IMR-90 (cell line): Measurements from ENCODE around the gene CPD. TPM values are rescaled to one million over a fixed set of nuclear protein-coding genes. Genes with fewer than 3 reads are reported as not detected.

Experiments
- ATAC-seq: fragments of 200-7000 bp; cut with Tn5 transposase; 2 replicates; pipeline ENCODE4 v1.9.1; 2020; ENCODE audit warnings: low read depth, mild to moderate bottlenecking, moderate library complexity
- BruUV-seq: library from RNA; stranded (reverse); fragments of 400-500 nt; replicated peaks from 2 replicates; lab custom pipeline; 2021; lab: Mats Ljungman, UMichigan
- CTCF ChIA-PET: fragments of 300-600 bp; formaldehyde crosslinking; extraction: SDS; loops from one replicate; lab custom pipeline; 2021; ENCODE audit warnings: antibody characterized with exemption; lab: Yijun Ruan, JAX
- POLR2A ChIA-PET: fragments of 300-600 bp; sonication (Branson Sonifier 250); formaldehyde crosslinking; loops from one replicate; lab custom pipeline; 2022; ENCODE audit warnings: antibody characterized with exemption; ENCODE audit not compliant: unreplicated experiment; lab: Charles Lee
- DNase-seq: peaks from one replicate; pipeline ENCODE4 v3.0.0; 2013
- H2AFZ ChIP-seq: replicated peaks from 2 replicates; pipeline ENCODE3; 2013; ENCODE audit warnings: low read length, mild to moderate bottlenecking; ENCODE audit not compliant: poor library complexity
- H2AK5ac ChIP-seq: 2 replicates; pipeline ENCODE4 v1.6.1; 2013; ENCODE audit warnings: low read depth, low read length, inconsistent platforms
- H2AK9ac ChIP-seq: replicated peaks from 2 replicates; pipeline ENCODE3; 2013; ENCODE audit warnings: mild to moderate bottlenecking, low read depth, low read length, moderate library complexity; ENCODE audit not compliant: poor library complexity
- H2BK120ac ChIP-seq: 2 replicates; pipeline ENCODE4 v1.6.1; 2013; ENCODE audit warnings: low read depth, low read length, inconsistent platforms
- H2BK15ac ChIP-seq: 3 replicates; pipeline ENCODE4 v1.6.1; 2013; ENCODE audit warnings: low read depth, low read length, inconsistent platforms
- H2BK20ac ChIP-seq: 2 replicates; pipeline ENCODE4 v1.6.1; 2013; ENCODE audit warnings: low read depth, mild to moderate bottlenecking, inconsistent platforms, low read length, moderate library complexity
- H2BK5ac ChIP-seq: 2 replicates; pipeline ENCODE4 v1.6.1; 2013; ENCODE audit warnings: mild to moderate bottlenecking, low read depth, low read length, inconsistent platforms; ENCODE audit not compliant: poor library complexity, severe bottlenecking
- H3K14ac ChIP-seq: replicated peaks from 2 replicates; pipeline ENCODE4 v1.6.1; 2013; ENCODE audit warnings: low read depth, low read length, inconsistent platforms
- H3K18ac ChIP-seq: 2 replicates; pipeline ENCODE4 v1.6.1; 2013; ENCODE audit warnings: low read depth, low read length, control low read depth
- H3K23ac ChIP-seq: 2 replicates; pipeline ENCODE4 v1.6.1; 2013; ENCODE audit warnings: low read depth, low read length, inconsistent platforms
- H3K27ac ChIP-seq: 2 replicates; pipeline ENCODE4 v1.5.1; 2013; ENCODE audit warnings: mild to moderate bottlenecking, control low read depth, low read length; ENCODE audit not compliant: insufficient read depth
- H3K27me3 ChIP-seq: 2 replicates; pipeline ENCODE4 v1.6.1; 2013; ENCODE audit warnings: low read length; ENCODE audit not compliant: control insufficient read depth, insufficient read depth
- H3K36me3 ChIP-seq: 2 replicates; pipeline ENCODE4 v1.6.1; 2013; ENCODE audit warnings: low read length, mixed read lengths; ENCODE audit not compliant: control insufficient read depth, insufficient read depth
- H3K4ac ChIP-seq: 2 replicates; pipeline ENCODE4 v1.6.1; 2013; ENCODE audit warnings: low read depth, low read length, inconsistent platforms
- H3K4me1 ChIP-seq: 2 replicates; pipeline ENCODE4 v1.6.1; 2013; ENCODE audit warnings: low read length, mixed read lengths; ENCODE audit not compliant: control insufficient read depth, insufficient read depth
- H3K4me2 ChIP-seq: 2 replicates; pipeline ENCODE4 v1.6.1; 2013; ENCODE audit warnings: low read depth, mild to moderate bottlenecking, control low read depth, low read length, moderate library complexity
- H3K4me3 ChIP-seq: 2 replicates; pipeline ENCODE4 v1.5.1; 2013; ENCODE audit warnings: low read depth, mild to moderate bottlenecking, control low read depth, low read length, moderate library complexity; ENCODE audit not compliant: insufficient read depth
- H3K56ac ChIP-seq: 2 replicates; pipeline ENCODE4 v1.6.1; 2013; ENCODE audit warnings: low read length, inconsistent platforms; ENCODE audit not compliant: insufficient read depth; ENCODE audit errors: extremely low read depth
- H3K79me1 ChIP-seq, 2 experiments: 2 replicates each; pipeline ENCODE4 v1.6.1; 2013; ENCODE audit warnings: low read length in 2 of 2, inconsistent platforms in 1 of 2, low read depth in 1 of 2
- H3K9ac ChIP-seq: 2 replicates; pipeline ENCODE4 v1.6.1; 2013; ENCODE audit warnings: low read depth, low read length, control low read depth
- H3K9me1 ChIP-seq: 2 replicates; pipeline ENCODE4 v1.6.1; 2013; ENCODE audit warnings: low read length, inconsistent platforms; ENCODE audit not compliant: insufficient read depth
- H3K9me3 ChIP-seq: 2 replicates; pipeline ENCODE4 v1.6.1; 2013; ENCODE audit warnings: low read length; ENCODE audit not compliant: control insufficient read depth, insufficient read depth
- H4K20me1 ChIP-seq: 2 replicates; pipeline ENCODE4 v1.6.1; 2013; ENCODE audit warnings: low read length, inconsistent platforms; ENCODE audit not compliant: insufficient read depth
- H4K5ac ChIP-seq: 2 replicates; pipeline ENCODE4 v1.6.1; 2013; ENCODE audit warnings: mild to moderate bottlenecking, low read depth, low read length, control low read depth
- H4K8ac ChIP-seq, 2 experiments: 2 replicates each; pipeline ENCODE4 v1.6.1; 2013; ENCODE audit warnings: low read depth in 2 of 2, low read length in 2 of 2, control low read depth in 1 of 2, inconsistent platforms in 1 of 2
- H4K91ac ChIP-seq: 2 replicates; pipeline ENCODE4 v1.6.1; 2013; ENCODE audit warnings: low read depth, low read length, inconsistent platforms; ENCODE audit not compliant: insufficient read depth
- CHD1 ChIP-seq: IDR thresholded peaks from 2 replicates; pipeline ENCODE4 v1.6.1; 2012; ENCODE audit warnings: low read depth, low read length, improper control_type of control experiment
- RFX5 ChIP-seq: IDR thresholded peaks from 2 replicates; pipeline ENCODE4 v1.8.0; 2012; ENCODE audit warnings: low read depth, mild to moderate bottlenecking, low read length, moderate library complexity
- WGBS, 2 experiments: methylation state at CpG; one replicate each; pipeline versions ENCODE4 v1.1.5 to v1.1.7; 2013; ENCODE audit warnings: missing lambda C conversion rate in 2 of 2; ENCODE audit not compliant: insufficient read length in 1 of 2; ENCODE audit errors: extremely low coverage in 2 of 2; 5-methylcytosine and 5-hydroxymethylcytosine counted together
- dilution Hi-C: fragments of 300-500 bp; cut with HindIII; formaldehyde crosslinking; loops from one replicate; pipeline ENCODE4 v1.14.3; 2018; ENCODE audit warnings: low sequenced_read_pairs; ENCODE audit not compliant: unreplicated experiment
- in situ Hi-C: fragments of 300-500 bp; cut with MboI; formaldehyde crosslinking; loops from 3 replicates; pipeline ENCODE4 v1.14.3; 2019; ENCODE audit warnings: low sequenced_read_pairs, inconsistent platforms, mixed read lengths
- intact Hi-C: fragments of 100-400 bp; cut with micrococcal nuclease; formaldehyde crosslinking; loops from 2 replicates; pipeline ENCODE4 v1.10.0; 2022
- polyA plus RNA-seq, 3 experiments: library from polyadenylated mRNA; depleted of rRNA; stranded (reverse); fragments of >200 nt; gene quantifications; 2 replicates each; pipeline ENCODE4 v1.2.3, GENCODE V29; 2012; ENCODE audit warnings: low replicate concordance in 1 of 3
- total RNA-seq: library from RNA; depleted of rRNA; stranded (reverse); fragments of >200 nt; gene quantifications from 2 replicates; pipeline ENCODE4 v1.2.3, GENCODE V29; 2012
- TF ChIP-seq, protein P1 (sequence below): fragments of 150-350 bp; IDR thresholded peaks from 2 replicates; pipeline ENCODE4 v1.6.1; 2017; ENCODE audit warnings: mild to moderate bottlenecking, antibody characterized with exemption, low read length, low read depth
- TF ChIP-seq, protein P2 (sequence below): fragments of 150-350 bp; IDR thresholded peaks from 2 replicates; pipeline ENCODE4 v1.6.1; 2016; ENCODE audit warnings: low read depth, mild to moderate bottlenecking, low read length, moderate library complexity, borderline replicate concordance

Gene CPD
- total and polyA plus RNA-seq, 2 of the 4 experiments (the other 2 are of a cell fraction) = 23.4 to 94.5 TPM

DNA sequence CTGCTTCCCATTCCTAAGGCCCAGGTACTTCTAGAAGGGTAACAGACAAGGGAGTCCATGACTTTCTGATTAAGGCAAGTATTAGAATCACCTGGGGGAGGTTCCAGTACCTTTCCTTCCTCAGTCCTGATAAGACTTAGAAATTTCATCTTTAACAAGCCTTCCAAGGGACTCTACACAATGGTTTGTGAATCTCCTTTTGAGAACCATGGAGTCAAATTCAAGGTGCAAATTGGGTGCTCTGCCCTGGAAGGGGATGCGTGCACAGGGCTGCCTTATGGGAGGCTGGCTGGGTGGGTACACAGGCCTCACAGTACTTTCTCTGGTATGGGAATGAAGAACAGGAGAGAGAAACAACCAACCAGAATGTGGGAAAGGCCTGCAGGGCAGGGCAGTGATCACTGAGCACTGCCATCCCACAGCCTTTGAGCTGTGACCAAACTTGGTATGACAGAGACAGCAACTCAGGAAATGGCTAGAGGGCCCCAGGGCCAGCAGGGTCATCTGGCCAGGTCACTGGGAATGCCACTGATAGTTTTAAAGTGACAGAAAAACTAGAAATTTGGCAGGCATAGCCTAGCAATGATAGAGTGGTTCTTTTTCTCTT lies 41.2 kb upstream of the CPD start:
- no peak overlapping the region for H3K56ac ChIP-seq
- H4K5ac ChIP-seq = no peak overlapping the region
- intact Hi-C loops (no loop called here), in situ Hi-C loops (no loop called here), dilution Hi-C loops (no loop called here)
- DNase-seq (no peak), ATAC-seq (no peak)
- H3K4me1 ChIP-seq = peaks cover 10% of the 10 kb centered on the region
- H3K4ac ChIP-seq = no peak overlapping the region
- H3K27me3 ChIP-seq = no peaks in the 10 kb centered on the region
- no peak overlapping the region for H3K4me2 ChIP-seq
- no TSS peak for BruUV-seq
- H2BK20ac ChIP-seq = no peak overlapping the region
- TF ChIP-seq RFX5 (no peak), CHD1 (no peak)
- TF ChIP-seq, protein P1, sequence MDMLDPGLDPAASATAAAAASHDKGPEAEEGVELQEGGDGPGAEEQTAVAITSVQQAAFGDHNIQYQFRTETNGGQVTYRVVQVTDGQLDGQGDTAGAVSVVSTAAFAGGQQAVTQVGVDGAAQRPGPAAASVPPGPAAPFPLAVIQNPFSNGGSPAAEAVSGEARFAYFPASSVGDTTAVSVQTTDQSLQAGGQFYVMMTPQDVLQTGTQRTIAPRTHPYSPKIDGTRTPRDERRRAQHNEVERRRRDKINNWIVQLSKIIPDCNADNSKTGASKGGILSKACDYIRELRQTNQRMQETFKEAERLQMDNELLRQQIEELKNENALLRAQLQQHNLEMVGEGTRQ = no peak
- TF ChIP-seq, protein P2, sequence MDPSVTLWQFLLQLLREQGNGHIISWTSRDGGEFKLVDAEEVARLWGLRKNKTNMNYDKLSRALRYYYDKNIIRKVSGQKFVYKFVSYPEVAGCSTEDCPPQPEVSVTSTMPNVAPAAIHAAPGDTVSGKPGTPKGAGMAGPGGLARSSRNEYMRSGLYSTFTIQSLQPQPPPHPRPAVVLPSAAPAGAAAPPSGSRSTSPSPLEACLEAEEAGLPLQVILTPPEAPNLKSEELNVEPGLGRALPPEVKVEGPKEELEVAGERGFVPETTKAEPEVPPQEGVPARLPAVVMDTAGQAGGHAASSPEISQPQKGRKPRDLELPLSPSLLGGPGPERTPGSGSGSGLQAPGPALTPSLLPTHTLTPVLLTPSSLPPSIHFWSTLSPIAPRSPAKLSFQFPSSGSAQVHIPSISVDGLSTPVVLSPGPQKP = no peak
- H4K20me1 ChIP-seq = no peaks in the 10 kb centered on the region
- H3K18ac ChIP-seq = no peak overlapping the region
- no peaks in the 10 kb centered on the region for H3K36me3 ChIP-seq
- no peak overlapping the region for H2BK5ac ChIP-seq
- no peak overlapping the region for H4K8ac ChIP-seq
- H3K79me1 ChIP-seq = no peaks in the 10 kb centered on the region
- POLR2A ChIA-PET = no interaction called here
- no peak overlapping the region for H3K14ac ChIP-seq
- no peak overlapping the region for H4K91ac ChIP-seq
- H3K9ac ChIP-seq = no peak overlapping the region
- no peak overlapping the region for H2BK120ac ChIP-seq
- no peak overlapping the region for H3K23ac ChIP-seq
- H3K9me3 ChIP-seq = no peaks in the 10 kb centered on the region
- H2AFZ ChIP-seq = no peak overlapping the region
- no peak overlapping the region for H3K27ac ChIP-seq
- CTCF ChIA-PET = interaction anchor here (0.7 kb wide), 1 partner anchor 25 kb away, joined by 4 read pairs; no protein-coding TSS in a partner anchor
- no peak overlapping the region for H2AK9ac ChIP-seq
- peak overlapping the region; percentile 1; the same call in 1 of the 2 replicates for H2AK5ac ChIP-seq
- 86% methylated on average over 1 of the region's 1 CpG; no CpG with 5 or more reads in 1 of the 2 experiments for WGBS, 2 experiments
- H3K4me3 ChIP-seq = no peak overlapping the region
- peaks cover 4% of the 10 kb centered on the region for H3K9me1 ChIP-seq
- H2BK15ac ChIP-seq = no peak overlapping the region
